T-helper 9 cell (primary cell): ENCODE measurements around the gene OIT3.

Experiments
- DNase-seq: peaks from one replicate; pipeline ENCODE4 v3.0.0-alpha.2; 2020

Gene OIT3

DNA sequence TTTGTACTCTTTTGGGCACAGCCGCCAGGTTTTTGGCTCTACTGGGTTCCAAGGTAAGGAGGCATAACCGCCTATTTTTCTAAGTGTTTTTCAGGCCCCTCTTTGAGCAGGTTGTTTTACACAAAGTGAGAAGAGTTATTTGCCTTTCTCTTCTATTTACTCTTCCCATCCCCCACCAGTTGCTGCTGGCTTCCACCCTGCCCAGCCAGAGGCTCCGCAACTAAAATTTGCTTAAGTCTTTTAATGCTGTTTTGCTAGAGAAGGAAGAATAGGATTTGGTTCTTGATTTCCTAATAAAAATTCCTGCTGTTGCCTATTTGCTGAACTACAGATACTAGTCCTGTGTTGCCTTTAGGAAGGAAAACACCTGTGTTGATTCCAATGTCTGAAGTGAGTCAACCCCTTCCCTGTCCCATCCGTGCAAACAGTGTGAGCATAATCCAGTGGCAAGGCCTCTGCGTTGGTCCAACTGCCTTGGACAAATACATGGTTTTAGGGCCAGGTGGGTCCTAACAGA, 59.2 kb downstream of the OIT3 start:
- DNase-seq: no peak

DNA sequence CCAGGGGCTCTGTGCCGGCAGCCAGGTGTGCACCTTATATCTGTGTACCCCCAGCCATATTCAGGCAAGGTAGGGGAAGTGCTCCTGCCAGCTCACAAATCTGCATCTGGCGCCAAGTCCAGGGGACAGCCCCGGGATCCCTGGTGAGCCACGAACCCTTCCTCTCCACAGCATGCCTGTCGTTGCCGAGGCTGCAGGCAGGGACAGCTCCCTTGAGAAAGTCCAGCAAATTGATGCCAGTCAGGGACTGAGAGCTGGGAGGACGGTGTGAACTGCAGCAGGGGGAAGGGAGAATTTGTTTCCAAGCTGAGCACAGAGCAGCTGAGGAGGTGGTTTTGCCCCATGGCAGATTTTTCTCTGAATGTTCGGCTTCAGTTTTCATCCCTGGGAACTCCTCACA, 60.1 kb downstream of the OIT3 start:
- DNase-seq: no peak

DNA sequence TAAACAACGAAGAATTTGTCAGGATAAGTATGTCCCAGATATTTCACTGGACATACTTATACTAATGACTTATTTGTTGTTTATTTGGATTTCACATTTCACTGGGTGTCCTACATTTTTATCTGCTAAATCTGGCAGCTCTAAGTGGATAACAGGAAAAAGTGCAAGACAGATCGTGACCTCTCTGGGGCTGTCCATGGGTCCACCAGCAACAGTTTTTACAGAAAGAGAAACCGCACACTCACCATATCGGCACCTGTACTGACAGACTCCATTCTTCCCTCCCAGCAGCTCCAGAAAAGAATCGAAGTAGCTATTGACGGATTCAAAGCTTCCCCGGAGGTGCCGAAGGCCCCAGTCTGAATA, 60.7 kb downstream of the OIT3 start:
- DNase-seq: no peak

DNA sequence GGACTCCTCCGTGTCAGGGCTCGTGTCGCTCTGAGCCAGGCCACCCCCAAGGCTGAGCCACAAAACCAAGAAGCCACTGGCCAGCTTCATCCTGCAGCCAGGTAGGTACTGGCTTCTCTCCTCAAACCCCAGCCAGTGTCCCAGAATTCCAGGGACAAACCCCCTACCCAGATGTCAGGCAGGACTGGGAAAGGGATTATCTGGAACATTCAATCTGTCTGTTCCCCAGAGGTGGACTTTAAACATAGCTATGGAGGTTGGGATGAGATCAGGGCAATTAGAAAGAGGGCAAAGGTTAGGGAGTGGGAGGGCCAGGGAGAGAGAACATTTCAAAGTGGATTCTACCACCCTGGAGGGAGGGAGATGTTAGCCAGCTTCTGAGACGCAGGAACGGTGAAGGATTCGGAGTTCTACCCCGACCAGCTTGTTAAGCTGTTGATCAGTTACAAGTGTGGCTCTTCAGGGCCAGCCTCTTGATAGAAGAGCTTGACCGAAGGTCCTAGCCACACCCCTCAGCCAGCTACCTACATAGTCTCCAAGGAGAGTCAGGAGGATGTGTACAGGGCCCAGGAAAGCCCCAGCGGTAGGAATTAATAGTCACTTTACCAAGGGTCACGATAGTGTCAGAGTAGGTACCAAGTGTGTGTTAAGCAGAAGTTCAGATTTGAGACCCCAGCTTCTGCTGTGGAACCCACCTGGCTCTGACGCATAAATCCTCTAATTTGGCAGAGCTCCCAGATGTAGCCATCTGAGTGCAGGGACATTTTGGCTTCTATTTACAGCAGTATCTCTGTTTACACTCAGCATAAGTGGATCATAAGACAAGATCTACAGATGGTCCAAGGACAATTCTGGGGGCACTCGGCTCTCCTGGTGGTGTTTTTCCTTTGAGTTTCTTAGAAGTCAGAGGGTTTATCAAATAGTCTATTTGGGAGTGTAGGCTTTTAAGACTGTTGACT, 61.3 kb downstream of the OIT3 start, which contains the start of gene PLA2G12B:
PLA2G12B (minus strand) TSS at position 211 of the 959 bp plus-strand sequence; CDS start at position 90, 121 bp downstream.
- DNase-seq: no peak

DNA sequence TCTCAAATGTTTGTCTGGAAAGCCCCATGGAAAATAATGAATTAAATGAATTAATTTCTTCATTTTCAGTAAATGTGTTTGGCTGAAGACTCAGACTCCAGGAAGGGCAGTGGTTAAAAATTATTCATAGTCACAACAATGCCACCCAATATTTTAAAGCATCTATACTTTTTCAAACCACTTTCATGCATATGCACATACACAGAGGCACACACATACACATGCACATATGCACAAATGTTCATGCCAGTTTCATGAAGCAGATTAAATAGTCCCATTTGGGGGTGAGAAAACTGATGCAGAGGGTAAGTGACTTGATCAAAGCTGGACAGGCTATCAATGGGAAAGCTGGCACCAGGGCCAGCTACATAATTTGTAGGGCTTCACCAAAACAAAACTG, 62.5 kb downstream of the OIT3 start:
- no peak for DNase-seq

DNA sequence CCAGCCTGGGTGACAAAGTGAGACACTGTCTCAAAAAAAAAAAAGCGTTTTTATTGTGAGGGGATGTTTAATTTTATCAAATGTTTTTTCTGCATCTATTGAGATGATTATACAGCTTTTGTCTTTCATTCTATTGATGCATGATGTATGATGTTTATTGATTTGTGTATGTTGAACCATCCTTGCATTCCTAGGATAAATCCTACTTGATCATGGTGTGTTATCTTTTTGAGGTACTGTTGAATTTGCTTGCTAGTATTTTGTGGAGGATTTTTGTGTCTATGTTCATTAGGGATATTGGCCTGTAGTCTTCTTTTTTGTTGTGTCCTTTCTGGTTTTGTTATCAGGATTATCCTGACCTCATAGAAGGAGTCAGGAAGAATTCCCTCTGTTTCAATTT, 83.3 kb downstream of the OIT3 start:
- no peak for DNase-seq

DNA sequence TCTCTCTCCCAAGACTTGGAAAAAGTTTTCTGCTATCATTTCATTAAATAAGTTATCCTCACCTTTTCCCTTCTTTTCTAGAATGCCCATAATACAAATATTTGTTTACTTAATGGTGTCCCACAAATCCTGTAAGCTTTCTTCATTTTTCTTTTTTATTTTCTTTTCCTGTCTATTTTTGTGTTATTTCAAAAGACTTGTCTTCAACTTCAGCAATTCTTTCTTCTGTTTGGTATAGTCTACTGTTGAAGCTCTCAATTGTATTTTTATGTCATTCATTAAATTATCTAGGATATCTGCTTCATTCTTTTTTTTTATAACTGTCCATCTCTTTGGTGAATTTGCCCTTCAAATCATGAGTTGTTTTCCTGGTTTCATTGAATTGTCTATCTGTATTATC, 86.2 kb downstream of the OIT3 start:
- DNase-seq: no peak

DNA sequence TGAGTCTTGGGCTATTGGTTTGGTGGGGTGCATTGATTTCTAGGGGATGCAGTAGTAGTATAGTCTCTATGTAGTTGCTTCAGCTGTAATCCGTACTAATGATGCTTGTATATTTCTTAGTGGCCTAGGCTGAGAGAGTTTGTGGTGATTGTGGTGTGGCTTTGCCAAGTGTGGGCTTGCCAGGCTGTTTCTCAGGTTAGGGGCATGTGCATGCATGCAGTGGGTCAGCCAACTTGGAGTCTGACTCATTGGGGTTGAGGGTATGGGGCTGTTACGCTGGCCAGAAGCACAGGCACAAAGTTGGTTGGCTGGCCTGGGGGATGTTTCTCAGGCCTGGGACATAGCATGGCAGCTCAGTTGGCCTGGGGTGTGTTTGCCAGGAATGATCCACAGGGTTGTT, 86.8 kb downstream of the OIT3 start:
- DNase-seq: no peak

DNA sequence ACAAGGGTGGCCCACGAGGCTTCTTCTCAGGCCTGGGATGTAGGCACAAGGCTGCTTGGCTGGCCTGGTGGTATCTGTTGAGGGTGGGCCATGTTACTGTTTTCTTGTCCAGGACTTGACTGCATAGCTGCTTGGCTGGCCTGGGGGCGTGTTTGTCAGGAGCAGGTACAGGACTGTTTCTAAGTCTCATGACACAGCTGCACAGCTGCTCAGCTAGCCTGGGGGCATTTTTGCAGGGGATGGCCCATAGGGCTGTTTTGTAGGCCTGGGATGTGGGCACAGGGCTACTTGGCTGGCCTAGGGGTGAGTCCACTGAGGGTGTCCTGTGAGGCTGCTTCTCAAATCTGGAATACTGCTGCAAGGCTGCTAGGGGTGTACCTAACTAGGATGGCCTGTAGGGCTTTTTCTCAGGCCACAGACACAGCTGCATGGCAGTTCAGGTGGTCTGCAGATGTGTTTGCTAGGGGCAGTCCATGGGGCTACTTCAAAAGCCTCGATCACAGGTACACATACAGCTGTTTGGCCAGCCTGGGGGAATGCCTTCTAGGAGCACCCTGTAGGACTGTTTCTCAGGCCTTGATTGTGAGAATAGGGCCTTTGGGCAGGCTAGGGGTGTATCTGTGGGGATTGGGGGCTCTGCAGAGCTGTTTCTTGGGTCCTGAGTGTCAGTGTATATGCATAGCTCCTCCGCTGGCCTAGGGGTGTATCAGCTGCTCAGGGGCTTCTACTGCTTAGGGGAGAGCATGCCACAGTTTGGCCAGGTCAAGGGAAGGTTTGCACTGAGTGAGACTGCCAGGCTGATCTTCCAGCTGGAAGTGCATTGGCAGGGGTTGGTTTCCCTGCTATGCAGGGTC, 87.7 kb downstream of the OIT3 start:
- no peak for DNase-seq

DNA sequence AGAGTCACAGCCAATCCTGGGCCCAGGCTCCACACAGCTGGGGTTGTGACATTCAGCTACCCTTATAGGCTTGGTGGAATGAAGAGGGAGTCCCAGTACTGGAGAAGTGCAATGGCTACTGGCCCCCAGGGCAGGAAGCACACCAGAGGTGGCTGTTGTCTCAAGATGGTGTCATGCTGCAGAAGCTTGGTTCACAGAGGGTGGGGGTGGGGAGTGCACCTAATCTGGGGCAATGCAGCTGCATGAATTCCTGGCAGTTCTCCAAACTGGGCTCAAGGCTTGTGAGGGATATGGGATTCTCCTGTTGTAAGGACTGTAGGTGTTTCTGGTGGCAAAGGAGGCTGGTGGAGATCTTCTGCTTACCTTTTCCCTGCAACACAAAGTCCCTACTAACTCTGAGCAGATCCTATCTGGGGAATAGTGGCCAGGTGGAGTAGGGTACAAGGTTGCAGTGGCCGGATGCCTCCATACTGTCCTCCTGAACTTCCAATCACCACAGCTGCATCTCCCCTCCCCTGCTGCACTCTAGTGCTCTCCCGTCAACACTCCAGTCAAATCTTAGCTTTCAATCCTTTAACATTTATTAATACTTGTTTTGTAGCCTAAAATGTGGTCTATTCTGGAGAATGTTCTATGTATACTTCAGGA, 88.5 kb downstream of the OIT3 start:
- DNase-seq: no peak
